Ishikawa (cell line): ENCODE results near the gene TRRAP.

ENCODE experiments used
- CEBPB ChIP-seq: IDR thresholded peaks from 2 replicates; pipeline ENCODE4 v1.6.1; 2012
- CREB1 ChIP-seq: IDR thresholded peaks from 2 replicates; pipeline ENCODE4 v1.6.1; 2012; ENCODE audit warnings: low read depth
- EGR1 ChIP-seq: IDR thresholded peaks from 2 replicates; pipeline ENCODE4 v1.6.1; 2012
- EP300 ChIP-seq: IDR thresholded peaks from 2 replicates; pipeline ENCODE4 v1.6.1; 2012; ENCODE audit warnings: borderline replicate concordance
- FOXM1 ChIP-seq: IDR thresholded peaks from 2 replicates; pipeline ENCODE4 v1.6.1; 2012; ENCODE audit warnings: low read depth, borderline replicate concordance
- NFIC ChIP-seq: IDR thresholded peaks from 2 replicates; pipeline ENCODE4 v1.6.1; 2012
- RAD21 ChIP-seq: IDR thresholded peaks from 2 replicates; pipeline ENCODE4 v1.6.1; 2012; ENCODE audit warnings: low read depth
- TAF1 ChIP-seq: IDR thresholded peaks from 2 replicates; pipeline ENCODE4 v1.6.1; 2012; ENCODE audit warnings: low read depth, mild to moderate bottlenecking
- TCF12 ChIP-seq: IDR thresholded peaks from 2 replicates; pipeline ENCODE4 v1.6.1; 2012; ENCODE audit warnings: low read depth
- TEAD4 ChIP-seq: IDR thresholded peaks from 2 replicates; pipeline ENCODE4 v1.6.1; 2012
- YY1 ChIP-seq: IDR thresholded peaks from 2 replicates; pipeline ENCODE4 v1.6.1; 2012; ENCODE audit warnings: low read depth
- ZBTB7A ChIP-seq: IDR thresholded peaks from 2 replicates; pipeline ENCODE4 v1.6.1; 2012; ENCODE audit warnings: low read depth
- TF ChIP-seq, protein P1 (sequence below): IDR thresholded peaks from 2 replicates; pipeline ENCODE4 v1.6.1; 2012; ENCODE audit warnings: low read depth, mild to moderate bottlenecking
- TF ChIP-seq, protein P2 (sequence below): IDR thresholded peaks from 2 replicates; pipeline ENCODE4 v1.6.1; 2012
- TF ChIP-seq, protein P3 (sequence below): IDR thresholded peaks from 2 replicates; pipeline ENCODE4 v1.6.1; 2012

The TRRAP gene

DNA sequence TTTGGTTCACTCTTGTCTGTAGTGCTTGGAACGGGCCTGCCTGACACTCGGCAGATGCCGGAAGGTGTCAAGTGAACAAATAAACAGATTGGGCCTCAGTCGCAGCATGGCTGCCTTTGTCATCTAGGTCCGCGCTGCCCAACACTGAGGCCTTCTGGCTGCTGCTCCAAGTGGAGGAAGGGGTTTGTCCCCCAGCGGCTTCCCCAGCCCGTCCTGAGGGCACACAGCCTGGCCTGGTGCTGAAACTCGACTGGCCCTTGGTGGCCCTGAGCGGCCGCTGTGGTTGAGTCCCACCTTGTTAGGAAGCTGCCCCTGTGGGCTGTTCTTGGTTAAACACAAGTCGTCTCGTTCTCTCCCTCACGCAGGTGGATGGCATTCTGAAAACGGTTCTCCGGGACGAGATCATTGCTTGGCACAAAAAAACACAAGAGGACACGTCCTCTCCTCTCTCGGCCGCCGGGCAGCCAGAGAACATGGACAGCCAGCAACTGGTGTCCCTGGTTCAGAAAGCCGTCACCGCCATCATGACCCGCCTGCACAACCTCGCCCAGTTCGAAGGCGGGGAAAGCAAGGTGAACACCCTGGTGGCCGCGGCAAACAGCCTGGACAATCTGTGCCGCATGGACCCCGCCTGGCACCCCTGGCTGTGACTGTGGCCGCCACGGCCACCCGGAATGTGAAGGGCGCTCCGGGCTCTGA, 133.5 kb downstream of the TRRAP start:
- TF ChIP-seq CEBPB (no peak), TEAD4 (no peak), NFIC (no peak), EP300 (no peak), TCF12 (no peak), RAD21 (no peak), EGR1 (no peak), CREB1 (no peak), YY1 (no peak), ZBTB7A (no peak), TAF1 (no peak)
- TF ChIP-seq, protein P1, sequence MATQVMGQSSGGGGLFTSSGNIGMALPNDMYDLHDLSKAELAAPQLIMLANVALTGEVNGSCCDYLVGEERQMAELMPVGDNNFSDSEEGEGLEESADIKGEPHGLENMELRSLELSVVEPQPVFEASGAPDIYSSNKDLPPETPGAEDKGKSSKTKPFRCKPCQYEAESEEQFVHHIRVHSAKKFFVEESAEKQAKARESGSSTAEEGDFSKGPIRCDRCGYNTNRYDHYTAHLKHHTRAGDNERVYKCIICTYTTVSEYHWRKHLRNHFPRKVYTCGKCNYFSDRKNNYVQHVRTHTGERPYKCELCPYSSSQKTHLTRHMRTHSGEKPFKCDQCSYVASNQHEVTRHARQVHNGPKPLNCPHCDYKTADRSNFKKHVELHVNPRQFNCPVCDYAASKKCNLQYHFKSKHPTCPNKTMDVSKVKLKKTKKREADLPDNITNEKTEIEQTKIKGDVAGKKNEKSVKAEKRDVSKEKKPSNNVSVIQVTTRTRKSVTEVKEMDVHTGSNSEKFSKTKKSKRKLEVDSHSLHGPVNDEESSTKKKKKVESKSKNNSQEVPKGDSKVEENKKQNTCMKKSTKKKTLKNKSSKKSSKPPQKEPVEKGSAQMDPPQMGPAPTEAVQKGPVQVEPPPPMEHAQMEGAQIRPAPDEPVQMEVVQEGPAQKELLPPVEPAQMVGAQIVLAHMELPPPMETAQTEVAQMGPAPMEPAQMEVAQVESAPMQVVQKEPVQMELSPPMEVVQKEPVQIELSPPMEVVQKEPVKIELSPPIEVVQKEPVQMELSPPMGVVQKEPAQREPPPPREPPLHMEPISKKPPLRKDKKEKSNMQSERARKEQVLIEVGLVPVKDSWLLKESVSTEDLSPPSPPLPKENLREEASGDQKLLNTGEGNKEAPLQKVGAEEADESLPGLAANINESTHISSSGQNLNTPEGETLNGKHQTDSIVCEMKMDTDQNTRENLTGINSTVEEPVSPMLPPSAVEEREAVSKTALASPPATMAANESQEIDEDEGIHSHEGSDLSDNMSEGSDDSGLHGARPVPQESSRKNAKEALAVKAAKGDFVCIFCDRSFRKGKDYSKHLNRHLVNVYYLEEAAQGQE = no peak
- TF ChIP-seq, protein P2, sequence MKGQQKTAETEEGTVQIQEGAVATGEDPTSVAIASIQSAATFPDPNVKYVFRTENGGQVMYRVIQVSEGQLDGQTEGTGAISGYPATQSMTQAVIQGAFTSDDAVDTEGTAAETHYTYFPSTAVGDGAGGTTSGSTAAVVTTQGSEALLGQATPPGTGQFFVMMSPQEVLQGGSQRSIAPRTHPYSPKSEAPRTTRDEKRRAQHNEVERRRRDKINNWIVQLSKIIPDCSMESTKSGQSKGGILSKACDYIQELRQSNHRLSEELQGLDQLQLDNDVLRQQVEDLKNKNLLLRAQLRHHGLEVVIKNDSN = no peak
- TF ChIP-seq, protein P3, sequence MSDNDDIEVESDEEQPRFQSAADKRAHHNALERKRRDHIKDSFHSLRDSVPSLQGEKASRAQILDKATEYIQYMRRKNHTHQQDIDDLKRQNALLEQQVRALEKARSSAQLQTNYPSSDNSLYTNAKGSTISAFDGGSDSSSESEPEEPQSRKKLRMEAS = no peak

DNA sequence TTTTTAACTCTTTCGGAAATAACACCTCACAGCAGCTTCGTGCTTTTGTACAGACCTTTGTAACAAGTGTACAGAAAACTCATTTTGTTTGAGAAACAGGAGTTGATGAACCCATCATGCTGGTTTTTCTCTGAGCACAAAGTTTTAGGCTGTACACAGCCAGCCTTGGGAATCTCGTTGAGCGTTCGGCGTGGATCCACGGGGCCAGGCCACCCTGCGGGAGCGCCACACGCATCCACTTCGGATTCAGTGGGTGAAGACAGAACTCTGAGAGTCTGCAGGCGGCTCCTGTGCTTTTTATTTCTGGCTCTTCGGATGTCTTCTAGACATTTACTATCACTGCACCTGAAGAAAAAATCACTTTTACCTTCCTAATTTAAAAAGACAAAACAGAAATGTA, 134.4 kb downstream of the TRRAP start:
- TF ChIP-seq, protein P3 = no peak
- TF ChIP-seq TCF12 (no peak), NFIC (no peak), EGR1 (no peak), CREB1 (no peak), CEBPB (no peak), ZBTB7A (no peak), FOXM1 (no peak), EP300 (no peak), RAD21 (no peak)
- TF ChIP-seq, protein P2 = no peak

DNA sequence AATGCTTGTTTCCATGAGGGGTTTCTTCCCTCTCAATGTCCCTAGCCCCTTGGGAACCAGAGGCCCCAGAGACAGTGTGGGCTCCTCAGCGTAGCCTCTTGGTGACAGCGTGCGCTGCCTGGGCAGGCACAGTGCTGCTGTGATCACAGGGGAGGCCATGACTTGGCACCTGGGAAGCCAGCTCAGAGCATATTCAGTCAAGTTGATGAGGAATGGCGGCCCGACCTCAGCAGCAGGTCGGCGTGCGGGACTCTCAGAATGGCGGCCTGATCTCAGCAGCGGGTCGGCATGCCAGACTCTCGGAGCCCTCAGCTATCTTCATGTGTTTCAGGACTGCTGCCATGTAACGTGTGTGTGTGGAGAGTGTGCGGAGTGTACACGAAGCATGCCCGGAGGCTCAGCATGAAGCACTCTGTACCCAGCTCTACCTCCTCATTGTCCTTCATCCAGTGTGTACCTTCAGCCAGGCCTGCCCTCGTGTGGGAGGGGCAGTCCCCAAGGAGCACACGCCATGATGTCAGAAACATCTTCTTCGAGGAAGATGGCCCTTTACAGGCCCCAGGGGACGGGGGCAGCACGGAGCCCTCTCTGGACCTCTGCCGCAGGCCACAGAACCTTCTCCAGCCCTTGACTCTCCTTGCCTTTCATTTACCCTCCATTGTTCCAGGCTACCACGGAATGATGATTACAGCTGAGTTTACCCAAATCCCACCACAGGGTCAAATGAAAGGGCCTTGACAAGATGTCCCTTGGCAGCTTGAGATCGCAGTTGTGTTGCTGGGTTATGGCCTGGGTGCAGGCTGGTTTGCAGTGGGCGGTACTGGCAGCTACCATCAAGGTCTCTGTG, 135.2 kb downstream of the TRRAP start:
- TF ChIP-seq EGR1 = no peak
- TF ChIP-seq, protein P1 = no peak
- no peak for TF ChIP-seq ZBTB7A
- no peak for TF ChIP-seq TEAD4
- no peak for TF ChIP-seq NFIC
- TF ChIP-seq FOXM1 = no peak
- TF ChIP-seq TAF1 = no peak
- TF ChIP-seq CREB1 = no peak
- no peak for TF ChIP-seq RAD21
- TF ChIP-seq EP300 = no peak
- TF ChIP-seq, protein P3 = no peak
- TF ChIP-seq, protein P2 = no peak
- TF ChIP-seq TCF12 = no peak
- TF ChIP-seq CEBPB = no peak
- TF ChIP-seq YY1 = no peak

DNA sequence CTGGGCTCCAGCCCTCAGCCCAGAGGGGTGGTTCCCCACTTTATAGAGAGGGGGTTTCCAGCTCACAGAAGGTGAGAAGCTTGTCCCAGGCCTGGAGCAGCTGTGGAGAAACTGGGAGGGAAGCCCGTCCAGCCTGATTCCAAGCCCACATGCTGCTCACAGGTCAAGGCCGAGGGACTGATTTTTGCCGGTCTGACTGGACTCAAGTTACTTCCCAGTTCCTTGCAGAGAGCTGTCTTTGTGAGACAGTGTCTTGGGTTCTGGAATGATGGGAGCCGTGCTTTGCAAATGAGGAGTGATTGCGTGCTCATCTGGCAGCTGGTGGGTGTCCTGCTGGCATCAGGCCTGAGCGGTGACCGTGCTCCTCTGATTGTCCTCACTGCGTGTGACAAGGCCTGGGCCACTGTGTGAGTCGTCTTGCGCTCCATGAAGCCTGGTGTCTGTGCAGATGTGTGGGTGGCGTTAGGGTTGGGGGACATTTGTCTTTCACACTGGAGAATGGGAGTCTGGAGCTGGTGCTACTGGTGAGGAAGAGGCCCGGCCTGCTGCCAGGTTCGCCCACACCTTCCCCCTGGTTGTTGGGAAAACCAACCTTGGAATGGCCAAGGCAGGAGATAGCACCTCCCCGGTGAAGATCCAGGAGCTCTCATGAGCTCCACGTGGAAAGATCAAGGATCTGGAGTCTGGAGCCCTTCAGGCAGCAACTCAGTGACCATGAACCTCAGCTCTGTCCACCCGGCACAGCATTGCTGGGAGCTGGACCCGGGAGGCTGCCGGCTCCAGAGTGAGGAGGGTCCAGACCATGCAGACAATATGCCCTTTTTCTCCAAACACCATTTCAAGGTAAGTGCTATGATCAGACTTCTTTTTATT, 136.0 kb downstream of the TRRAP start:
- TF ChIP-seq, protein P1 = no peak
- TF ChIP-seq CEBPB = no peak
